HEK293 (cell line): ENCODE results near the gene IFFO2.

Experiments
- CTCF ChIA-PET: fragments of 350-600 bp; formaldehyde crosslinking; extraction: SDS; loops from one replicate; lab custom pipeline; 2021; ENCODE audit warnings: antibody characterized with exemption; lab: Yijun Ruan, JAX
- POLR2A ChIA-PET: fragments of 300-600 bp; formaldehyde crosslinking; extraction: SDS; loops from one replicate; lab custom pipeline; 2020; ENCODE audit warnings: antibody characterized with exemption, inconsistent platforms; lab: Yijun Ruan, JAX
- H3K27ac ChIP-seq: fragments of 200-500 bp; sonication (Bioruptor generic); 2 replicates; pipeline ENCODE4 v1.5.1; 2014; ENCODE audit warnings: low read depth, low read length, control low read depth, inconsistent platforms; ENCODE audit errors: extremely low read depth
- H3K36me3 ChIP-seq, 2 experiments: fragments of 200-500 bp in 1 of 2; sonication (Bioruptor generic) in 1 of 2; 1 replicate in 1 of 2; 2 replicates in 1 of 2; pipeline ENCODE4 v1.5.1; 2014 to 2017; ENCODE audit warnings: inconsistent platforms in 2 of 2, low read length in 2 of 2; ENCODE audit not compliant: control insufficient read depth in 2 of 2, insufficient read depth in 1 of 2
- H3K4me1 ChIP-seq: fragments of 200-500 bp; sonication (Bioruptor generic); 2 replicates; pipeline ENCODE4 v1.5.1; 2014; ENCODE audit warnings: mild to moderate bottlenecking, low read length, inconsistent platforms; ENCODE audit not compliant: control insufficient read depth, insufficient read depth
- H3K4me3 ChIP-seq: 2 replicates; pipeline ENCODE4 v1.5.1; 2011; ENCODE audit warnings: low read depth, mild to moderate bottlenecking, control low read depth, low read length, moderate library complexity
- H3K9me3 ChIP-seq: fragments of 200-500 bp; sonication (Bioruptor generic); 2 replicates; pipeline ENCODE4 v1.5.1; 2014; ENCODE audit warnings: low read depth, low read length, inconsistent platforms; ENCODE audit not compliant: control insufficient read depth, insufficient read depth
- HOXA7 ChIP-seq: sonication (generic); formaldehyde crosslinking; IDR thresholded peaks from 2 replicates; pipeline ENCODE4 v1.8.1; 2022; ENCODE audit warnings: missing genetic modification reagents, borderline replicate concordance
- KLF7 ChIP-seq: fragments of 450-650 bp; formaldehyde crosslinking; IDR thresholded peaks from 2 replicates; pipeline ENCODE4 v1.5.1; 2016; ENCODE audit warnings: missing biosample characterization, missing genetic modification characterization, borderline replicate concordance
- MZF1 ChIP-seq: fragments of 450-650 bp; formaldehyde crosslinking; IDR thresholded peaks from 2 replicates; pipeline ENCODE4 v1.5.1; 2017; ENCODE audit warnings: missing biosample characterization, missing genetic modification characterization, borderline replicate concordance
- OVOL3 ChIP-seq: fragments of 450-650 bp; formaldehyde crosslinking; IDR thresholded peaks from 2 replicates; pipeline ENCODE4 v1.5.1; 2016; ENCODE audit warnings: missing biosample characterization, missing genetic modification characterization
- ZBTB17 ChIP-seq: fragments of 450-650 bp; formaldehyde crosslinking; IDR thresholded peaks from 2 replicates; pipeline ENCODE4 v1.5.1; 2016; ENCODE audit warnings: missing biosample characterization, missing genetic modification characterization
- ZBTB6 ChIP-seq: fragments of 450-650 bp; formaldehyde crosslinking; IDR thresholded peaks from 2 replicates; pipeline ENCODE4 v1.5.1; 2017; ENCODE audit warnings: missing biosample characterization, missing genetic modification characterization
- ZNF10 ChIP-seq: fragments of 450-650 bp; formaldehyde crosslinking; IDR thresholded peaks from 2 replicates; pipeline ENCODE4 v1.5.1; 2017; ENCODE audit warnings: missing biosample characterization, missing genetic modification characterization
- ZNF214 ChIP-seq: fragments of 450-650 bp; formaldehyde crosslinking; IDR thresholded peaks from 2 replicates; pipeline ENCODE4 v1.5.1; 2017; ENCODE audit warnings: missing biosample characterization, mild to moderate bottlenecking, missing genetic modification characterization, borderline replicate concordance
- ZNF274 ChIP-seq, 2 experiments: fragments of 200-500 bp in 1 of 2; fragments of 450-650 bp in 1 of 2; sonication (Bioruptor generic) in 1 of 2; formaldehyde crosslinking in 1 of 2; IDR thresholded peaks; 2 replicates each; pipeline versions ENCODE4 v1.5.1 to v1.6.1; 2014 to 2016; ENCODE audit warnings: borderline replicate concordance in 1 of 2, inconsistent platforms in 1 of 2, low read length in 1 of 2, missing biosample characterization in 1 of 2, missing genetic modification characterization in 1 of 2
- ZNF335 ChIP-seq: fragments of 450-650 bp; formaldehyde crosslinking; conservative IDR thresholded peaks from 2 replicates; pipeline ENCODE4 v1.5.1; 2016; ENCODE audit warnings: missing biosample characterization, missing genetic modification characterization
- ZNF398 ChIP-seq: fragments of 450-650 bp; formaldehyde crosslinking; IDR thresholded peaks from 2 replicates; pipeline ENCODE4 v1.5.1; 2017; ENCODE audit warnings: missing biosample characterization, missing genetic modification characterization
- ZNF548 ChIP-seq: fragments of 450-650 bp; formaldehyde crosslinking; IDR thresholded peaks from 2 replicates; pipeline ENCODE4 v1.5.1; 2016; ENCODE audit warnings: missing biosample characterization, missing genetic modification characterization
- ZNF664 ChIP-seq: fragments of 450-650 bp; formaldehyde crosslinking; IDR thresholded peaks from 2 replicates; pipeline ENCODE4 v1.5.1; 2016; ENCODE audit warnings: missing biosample characterization, missing genetic modification characterization
- ZNF670 ChIP-seq: fragments of 450-650 bp; formaldehyde crosslinking; IDR thresholded peaks from 2 replicates; pipeline ENCODE4 v1.5.1; 2016; ENCODE audit warnings: missing biosample characterization, missing genetic modification characterization, low read depth
- ZNF677 ChIP-seq: fragments of 450-650 bp; IDR thresholded peaks from 2 replicates; pipeline ENCODE4 v1.5.0; 2018; ENCODE audit warnings: missing biosample characterization, mild to moderate bottlenecking, missing genetic modification characterization, moderate library complexity
- ZNF837 ChIP-seq: fragments of 450-650 bp; formaldehyde crosslinking; IDR thresholded peaks from 2 replicates; pipeline ENCODE4 v1.5.1; 2016; ENCODE audit warnings: missing biosample characterization, missing genetic modification characterization
- ZSCAN5A ChIP-seq: fragments of 450-650 bp; formaldehyde crosslinking; IDR thresholded peaks from 2 replicates; pipeline ENCODE4 v1.5.1; 2016; ENCODE audit warnings: missing biosample characterization, missing genetic modification characterization
- TF ChIP-seq, protein P1 (sequence below): fragments of 450-650 bp; formaldehyde crosslinking; IDR thresholded peaks from 2 replicates; pipeline ENCODE4 v1.5.0; 2017; ENCODE audit warnings: missing biosample characterization, missing genetic modification characterization, borderline replicate concordance

Gene IFFO2

DNA sequence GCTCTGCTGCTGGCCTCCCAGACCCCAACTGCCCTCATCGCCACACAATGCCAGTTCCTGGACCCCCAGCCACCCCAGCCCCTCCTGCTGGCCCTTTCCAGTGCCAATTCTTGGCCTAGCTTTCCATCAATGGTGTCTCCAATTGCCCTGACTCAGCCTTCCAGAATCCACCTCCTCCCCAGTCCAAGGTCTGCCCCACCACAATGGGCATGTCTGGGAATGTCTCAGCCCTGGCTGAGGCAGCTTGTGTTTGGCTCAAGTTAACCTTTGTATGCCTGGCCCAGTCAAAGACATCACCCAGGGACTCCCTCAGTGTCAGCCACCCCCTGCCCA, 70.5 kb downstream of the IFFO2 start (continued):
- no peak for TF ChIP-seq ZNF10
- TF ChIP-seq ZNF398 (tag by site-specific recombination), result no peak

GRCh38 chr1:18885311-18886002, 71.0 kb downstream of the IFFO2 start:
- no peaks in the 10 kb centered on the region for H3K9me3 ChIP-seq
- TF ChIP-seq ZNF670 (tag by site-specific recombination) (no peak), OVOL3 (no peak), ZNF335 (tag by site-specific recombination) (no peak), MZF1 (tag by site-specific recombination) (no peak), ZNF837 (tag by site-specific recombination) (no peak), ZNF664 (tag by site-specific recombination) (no peak), ZNF548 (tag by site-specific recombination) (no peak), HOXA7 (CRISPR knock-in tag) (no peak), ZNF677 (tag by site-specific recombination) (no peak), ZSCAN5A (tag by site-specific recombination) (no peak), ZNF274 (IDR thresholded peaks at IDR 0.05; ENCODE audit: low read length) (no peak), ZNF274 (tag by site-specific recombination; IDR thresholded peaks at IDR 0.05; ENCODE audit: borderline replicate concordance) (no peak), KLF7 (no peak), ZNF214 (no peak), ZBTB17 (tag by site-specific recombination) (no peak), ZBTB6 (tag by site-specific recombination) (no peak)
- TF ChIP-seq, protein P1, sequence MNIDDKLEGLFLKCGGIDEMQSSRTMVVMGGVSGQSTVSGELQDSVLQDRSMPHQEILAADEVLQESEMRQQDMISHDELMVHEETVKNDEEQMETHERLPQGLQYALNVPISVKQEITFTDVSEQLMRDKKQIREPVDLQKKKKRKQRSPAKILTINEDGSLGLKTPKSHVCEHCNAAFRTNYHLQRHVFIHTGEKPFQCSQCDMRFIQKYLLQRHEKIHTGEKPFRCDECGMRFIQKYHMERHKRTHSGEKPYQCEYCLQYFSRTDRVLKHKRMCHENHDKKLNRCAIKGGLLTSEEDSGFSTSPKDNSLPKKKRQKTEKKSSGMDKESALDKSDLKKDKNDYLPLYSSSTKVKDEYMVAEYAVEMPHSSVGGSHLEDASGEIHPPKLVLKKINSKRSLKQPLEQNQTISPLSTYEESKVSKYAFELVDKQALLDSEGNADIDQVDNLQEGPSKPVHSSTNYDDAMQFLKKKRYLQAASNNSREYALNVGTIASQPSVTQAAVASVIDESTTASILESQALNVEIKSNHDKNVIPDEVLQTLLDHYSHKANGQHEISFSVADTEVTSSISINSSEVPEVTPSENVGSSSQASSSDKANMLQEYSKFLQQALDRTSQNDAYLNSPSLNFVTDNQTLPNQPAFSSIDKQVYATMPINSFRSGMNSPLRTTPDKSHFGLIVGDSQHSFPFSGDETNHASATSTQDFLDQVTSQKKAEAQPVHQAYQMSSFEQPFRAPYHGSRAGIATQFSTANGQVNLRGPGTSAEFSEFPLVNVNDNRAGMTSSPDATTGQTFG (tag by site-specific recombination), result no peak
- TF ChIP-seq, all 188 proteins: peak for 0
- no peak overlapping the region for H3K4me3 ChIP-seq
- CTCF ChIA-PET, result interaction anchor here (1.1 to 3.4 kb wide), 12 partner anchors 11 to 225 kb away, joined by 3 to 29 read pairs (median 8); partner anchors contain the start of gene ALDH4A1
- H3K36me3 ChIP-seq, result peaks cover 0 to 7% of the 10 kb centered on the region in 2 experiments; a peak in 1 of 3 replicates
- H3K27ac ChIP-seq, result no peak overlapping the region
- H3K4me1 ChIP-seq, result no peaks in the 10 kb centered on the region
- POLR2A ChIA-PET, result no interaction called here
